ENCODE data around the gene HTATIP2.
"Not testable (repeated sequence)": the region's sequence is repeated elsewhere in the genome, so short reads cannot be mapped to it uniquely, and the experiment has no call there.

The HTATIP2 gene

DNA sequence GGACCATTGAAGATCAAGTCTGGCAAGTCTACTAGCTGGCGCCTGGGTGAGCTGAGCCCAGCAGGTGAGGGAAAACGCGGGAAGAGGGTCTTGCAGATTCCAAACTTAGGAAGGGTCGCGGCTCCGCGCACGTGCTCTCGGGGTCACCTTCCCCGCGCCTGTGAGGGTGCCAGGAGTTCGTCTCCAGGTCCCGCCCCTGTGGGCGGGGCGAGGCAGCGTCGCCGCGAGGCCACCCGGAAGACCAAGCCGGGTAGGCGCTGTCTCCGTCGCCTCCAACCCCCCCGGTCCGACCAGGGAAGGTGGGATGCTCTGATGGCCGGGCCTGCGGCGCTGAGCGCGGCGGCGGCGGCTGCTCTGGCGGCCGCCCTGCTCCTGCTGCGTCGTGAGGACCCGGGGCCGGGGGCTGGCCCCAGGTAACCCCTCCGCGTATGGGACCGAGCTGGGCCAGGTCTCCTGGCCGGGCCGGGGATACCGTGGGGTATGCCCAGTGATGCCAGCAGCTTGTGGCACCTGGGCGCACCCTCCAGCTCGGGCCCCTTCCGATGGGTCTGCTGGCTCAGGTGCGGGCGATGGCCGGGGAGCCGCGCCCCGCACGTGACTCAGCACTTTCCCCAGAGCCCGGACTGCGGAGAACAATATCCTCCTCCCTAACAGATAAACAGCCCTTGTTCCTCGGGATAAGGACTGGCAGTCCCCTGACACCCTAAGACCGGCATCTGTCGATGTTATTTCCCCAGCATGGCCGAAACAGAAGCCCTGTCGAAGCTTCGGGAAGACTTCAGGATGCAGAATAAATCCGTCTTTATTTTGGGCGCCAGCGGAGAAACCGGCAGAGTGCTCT, at the start of gene HTATIP2:
Gene HTATIP2 (plus strand): TSS at position 215 of the 841 bp plus-strand sequence. CDS start 524 bp downstream, at position 739.
- DNase-seq = peak; percentile 40

- no peak for DNase-seq
These were observed 47.7 kb upstream of the HTATIP2 start for GRCh38 chr11:20315800-20316199.

GRCh38 chr11:20321177-20321576, 42.3 kb upstream of the HTATIP2 start:
- no peak for DNase-seq

DNA sequence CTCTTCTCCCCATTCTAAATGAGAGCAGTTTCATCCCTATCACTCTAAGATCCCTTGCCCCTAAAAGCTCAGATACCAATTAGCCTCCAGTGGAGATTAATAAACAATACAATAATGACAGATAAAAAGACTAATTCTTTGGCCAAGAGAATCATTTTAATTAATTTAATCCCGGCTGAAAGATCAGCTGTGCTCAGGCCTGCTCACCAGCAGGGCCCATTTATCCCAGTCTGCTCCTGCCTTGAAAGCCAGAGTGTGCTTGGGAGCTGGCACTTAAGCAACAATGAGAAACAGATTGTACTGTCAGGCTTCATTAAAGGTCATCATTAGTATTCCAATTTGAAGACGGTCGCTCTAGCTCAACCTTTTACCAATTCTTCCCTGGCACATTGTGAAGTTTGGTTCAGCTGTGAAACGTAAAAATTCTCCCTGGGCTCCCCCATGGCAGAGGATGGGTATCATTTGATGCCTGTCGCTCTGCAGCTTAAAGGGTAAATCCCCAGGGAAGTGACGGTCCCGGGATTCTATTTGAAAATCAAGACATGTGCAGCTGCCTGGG, 36.1 kb upstream of the HTATIP2 start:
- DNase-seq = no peak

DNA sequence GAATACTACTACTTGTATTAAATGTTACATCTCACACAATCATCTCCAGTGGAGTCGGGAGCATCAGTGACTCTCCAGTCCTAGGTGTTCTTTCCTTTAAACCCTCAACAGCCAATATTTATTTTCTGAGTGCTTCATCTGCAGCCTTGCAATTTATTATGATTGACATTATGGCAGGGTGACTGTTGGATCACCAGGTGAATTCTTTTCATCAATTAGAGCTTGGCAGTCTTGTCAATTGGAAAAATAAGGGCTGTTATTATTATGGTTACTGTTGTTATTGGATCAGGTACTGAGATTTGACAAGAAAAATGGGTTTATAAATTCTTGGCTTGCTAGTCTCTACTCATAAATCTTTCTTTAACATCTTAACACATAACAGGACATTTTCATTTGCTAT, 27.5 kb upstream of the HTATIP2 start:
- DNase-seq = no peak

GRCh38 chr11:20337526-20338154, 25.9 kb upstream of the HTATIP2 start:
- DNase-seq = peak; percentile 32

- DNase-seq = peak; percentile 74
These were observed 21.0 kb upstream of the HTATIP2 start for GRCh38 chr11:20342347-20343141.

- no peak for DNase-seq
These were observed 12.4 kb upstream of the HTATIP2 start for GRCh38 chr11:20351136-20351535.

DNA sequence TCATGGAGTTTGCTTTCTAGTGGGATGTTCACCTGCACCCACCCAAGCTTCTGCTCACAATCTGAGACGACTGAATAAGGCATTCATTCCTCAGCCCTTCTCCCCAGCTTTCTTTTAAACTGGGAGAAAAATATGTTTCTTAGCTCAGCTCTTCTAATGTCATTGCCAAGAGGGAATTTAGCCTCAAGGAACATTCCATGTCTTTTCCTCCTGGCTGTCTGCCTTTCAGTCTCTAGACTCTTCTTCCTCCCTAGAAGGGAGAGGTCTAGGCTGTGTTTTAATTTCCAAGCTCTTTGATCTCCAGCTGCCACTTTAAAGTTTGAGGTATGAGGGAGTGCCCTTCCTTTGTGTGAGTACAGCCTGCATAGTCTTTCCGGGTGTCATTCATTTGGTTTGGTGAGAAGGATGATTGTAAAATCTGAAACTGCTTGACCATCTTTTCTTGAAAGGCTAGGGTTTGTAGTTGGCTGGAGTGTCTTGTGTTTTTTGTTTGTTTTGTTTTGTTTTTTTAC, 11.7 kb upstream of the HTATIP2 start:
- DNase-seq = no peak

DNA sequence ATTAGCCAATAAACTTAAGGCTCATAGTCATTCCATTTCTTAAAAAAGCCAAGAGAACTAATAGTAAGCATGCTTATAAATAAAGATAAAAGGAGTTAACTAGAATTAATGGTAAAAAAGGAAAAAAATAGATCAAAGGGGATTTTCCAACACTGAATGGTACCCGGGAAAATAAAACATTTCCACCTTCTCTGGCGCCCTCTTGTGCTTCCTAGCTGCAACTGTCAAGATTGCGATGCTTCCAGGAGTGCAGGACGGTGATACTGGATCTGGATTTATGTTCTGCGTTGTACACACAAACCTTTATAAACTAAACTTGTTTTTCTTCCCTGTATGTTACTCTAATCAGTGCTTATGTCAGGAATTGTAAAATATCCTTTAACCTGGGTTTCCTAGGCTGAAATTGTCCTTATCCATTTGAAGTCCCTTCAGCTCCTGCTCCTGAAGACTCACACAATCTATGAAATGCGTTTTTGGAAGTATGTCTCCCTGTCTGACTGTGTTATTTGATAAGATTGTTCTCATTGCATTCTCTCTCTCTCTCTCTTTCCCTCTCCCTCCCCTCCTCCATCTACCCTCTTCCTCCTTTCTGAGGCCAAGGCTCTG, 9.6 kb upstream of the HTATIP2 start:
- no peak for DNase-seq

- DNase-seq = no peak
These were observed 8.0 kb upstream of the HTATIP2 start for GRCh38 chr11:20355221-20356219.

DNA sequence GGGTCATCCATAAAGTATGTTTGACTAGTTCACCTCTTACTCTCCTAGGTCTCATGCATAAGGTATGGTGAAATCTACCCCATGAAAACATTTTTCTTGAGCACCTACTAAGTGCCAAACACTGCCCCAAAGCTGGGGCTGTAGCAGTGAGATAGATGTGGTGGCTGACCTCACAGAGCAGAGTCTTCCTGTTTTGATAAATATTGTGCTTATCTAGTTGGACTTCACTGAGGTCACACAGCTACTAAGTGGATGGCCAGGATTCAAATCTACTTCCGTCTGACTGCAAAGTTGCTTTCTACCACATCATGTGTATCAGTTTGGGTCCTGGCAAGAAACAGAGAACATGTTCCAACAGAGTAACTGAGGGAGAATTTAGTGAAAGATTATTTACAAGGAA, 6.4 kb upstream of the HTATIP2 start:
- no peak for DNase-seq

DNA sequence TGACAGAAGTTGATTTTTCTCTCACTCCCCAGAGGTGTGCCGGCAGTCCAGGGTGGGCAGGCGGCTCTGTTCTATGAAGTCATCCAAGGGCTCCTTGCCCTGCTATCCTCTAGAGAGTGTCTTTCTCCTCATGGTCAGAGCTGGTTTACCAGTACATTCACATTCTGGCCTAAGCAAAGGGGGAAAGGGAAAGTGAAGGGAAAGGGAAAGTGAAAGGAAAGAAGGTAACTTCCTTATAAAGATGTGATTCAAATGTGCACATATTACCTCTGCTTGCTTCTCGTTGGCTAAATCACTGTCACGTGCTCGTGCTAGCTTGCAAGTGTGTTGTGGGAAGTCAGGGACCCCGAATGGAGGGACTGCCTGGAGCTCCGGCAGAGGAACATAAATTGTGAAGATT, 2.9 kb upstream of the HTATIP2 start:
- DNase-seq = no peak

- no peak for DNase-seq
These were observed 1.0 kb upstream of the HTATIP2 start for GRCh38 chr11:20362481-20362880.

- no peak for DNase-seq
These were observed 390 bp upstream of the HTATIP2 start for GRCh38 chr11:20363149-20363499.

DNA sequence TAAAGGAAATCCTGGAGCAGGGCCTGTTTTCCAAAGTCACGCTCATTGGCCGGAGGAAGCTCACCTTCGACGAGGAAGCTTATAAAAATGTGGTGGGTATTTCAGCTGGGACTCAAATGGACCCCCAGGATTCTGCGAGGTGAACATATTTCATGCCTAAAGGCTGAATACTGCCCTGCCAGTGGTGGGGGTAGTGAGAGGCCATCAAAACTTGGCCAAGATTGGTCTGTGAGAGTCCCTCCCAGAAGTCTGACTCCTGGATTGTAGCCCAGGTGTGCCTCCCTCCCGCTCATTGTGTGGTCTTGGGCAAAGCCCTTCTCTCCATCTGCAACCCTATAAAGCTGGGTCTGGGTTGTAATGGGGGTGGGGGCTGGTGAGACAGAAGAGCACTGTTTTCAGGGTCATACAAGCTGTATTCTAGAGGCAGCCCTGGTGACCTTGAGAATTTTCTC, 853 bp downstream of the HTATIP2 start:
- no peak for DNase-seq

- not testable (repeated sequence) for DNase-seq
These were observed 2.0 kb downstream of the HTATIP2 start for GRCh38 chr11:20365465-20365864.

- DNase-seq = no peak
These were observed 3.9 kb downstream of the HTATIP2 start for GRCh38 chr11:20367313-20367948.

GRCh38 chr11:20368438-20368837, 4.9 kb downstream of the HTATIP2 start:
- DNase-seq = no peak

DNA sequence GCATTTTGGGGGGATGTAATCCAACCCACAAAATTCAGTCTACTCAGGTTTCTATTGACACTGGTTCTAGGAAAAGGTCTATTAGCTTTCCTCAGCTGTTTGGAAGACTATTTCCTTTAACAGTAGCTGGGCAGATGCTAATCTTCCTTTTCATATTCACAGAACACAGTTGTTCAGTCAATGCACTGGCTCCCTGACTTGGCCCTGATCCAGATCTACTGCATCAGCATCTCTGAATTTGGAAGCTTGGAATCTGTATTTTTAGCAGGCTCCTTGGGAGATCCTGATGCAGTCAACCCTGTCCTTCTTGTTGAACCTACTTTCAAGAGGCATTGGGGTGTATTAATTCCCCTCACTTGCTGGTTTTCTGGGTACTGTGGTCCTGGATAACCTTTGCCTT, 6.3 kb downstream of the HTATIP2 start:
- DNase-seq = no peak

Measured in left hindlimb (tissue), 1 donor.